DOHH2 (cell line): ENCODE data around the gene SHB.

ENCODE experiments used
- H3F3A ChIP-seq: fragments of 200-600 bp; sonication (generic), shearing (Covaris generic); 2 replicates; pipeline ENCODE4 v1.6.0; 2016; ENCODE audit warnings: antibody characterized with exemption, mild to moderate bottlenecking; ENCODE audit not compliant: control insufficient read depth, insufficient read depth
- H3K27ac ChIP-seq: fragments of 200-600 bp; sonication (generic); 2 replicates; pipeline ENCODE4 v1.5.1; 2014; ENCODE audit warnings: low read depth, mild to moderate bottlenecking, low read length, moderate library complexity
- H3K27me3 ChIP-seq: fragments of 200-600 bp; sonication (generic); 2 replicates; pipeline ENCODE4 v1.6.1; 2014; ENCODE audit warnings: mild to moderate bottlenecking, low read length, mixed read lengths; ENCODE audit not compliant: control insufficient read depth
- H3K36me3 ChIP-seq: fragments of 200-600 bp; sonication (generic); 2 replicates; pipeline ENCODE4 v1.6.1; 2014; ENCODE audit warnings: mild to moderate bottlenecking, low read length, moderate library complexity, mixed read lengths; ENCODE audit not compliant: control insufficient read depth
- H3K4me1 ChIP-seq: fragments of 200-600 bp; sonication (generic); 2 replicates; pipeline ENCODE4 v1.6.1; 2014; ENCODE audit warnings: mild to moderate bottlenecking, low read length, mixed read lengths; ENCODE audit not compliant: control insufficient read depth
- H3K4me2 ChIP-seq: fragments of 200-600 bp; sonication (generic); 2 replicates; pipeline ENCODE4 v1.6.0; 2014; ENCODE audit warnings: mild to moderate bottlenecking, low read length, moderate library complexity
- H3K4me3 ChIP-seq: fragments of 200-600 bp; sonication (generic); 2 replicates; pipeline ENCODE4 v1.5.1; 2014; ENCODE audit warnings: mild to moderate bottlenecking, low read length, mixed read lengths
- H3K79me2 ChIP-seq: fragments of 200-600 bp; sonication (generic); 2 replicates; pipeline ENCODE4 v1.6.1; 2014; ENCODE audit warnings: mild to moderate bottlenecking, low read length, mixed read lengths; ENCODE audit not compliant: control insufficient read depth
- H3K9me2 ChIP-seq: fragments of 200-600 bp; sonication (generic); replicated peaks from 2 replicates; pipeline ENCODE4 v1.6.1; 2014; ENCODE audit warnings: mild to moderate bottlenecking, low read length, mixed read lengths; ENCODE audit not compliant: control insufficient read depth
- H3K9me3 ChIP-seq: fragments of 200-600 bp; sonication (generic); 2 replicates; pipeline ENCODE4 v1.6.1; 2014; ENCODE audit warnings: antibody characterized with exemption, low read length, mixed read lengths; ENCODE audit not compliant: control insufficient read depth, insufficient read depth
- H4K20me1 ChIP-seq: fragments of 200-600 bp; sonication (generic); 2 replicates; pipeline ENCODE4 v1.6.0; 2014; ENCODE audit warnings: low read depth, mild to moderate bottlenecking, antibody characterized with exemption, low read length, moderate library complexity; ENCODE audit not compliant: control insufficient read depth, insufficient read depth
- EZH2phosphoT487 ChIP-seq: fragments of 200-600 bp; sonication (generic); IDR thresholded peaks from 2 replicates; pipeline ENCODE4 v1.6.1; 2017; ENCODE audit warnings: borderline replicate concordance, mild to moderate bottlenecking, antibody characterized with exemption, low read length, moderate library complexity, mixed read lengths
- TF ChIP-seq, protein P1 (sequence below): fragments of 200-600 bp; sonication (generic); IDR thresholded peaks from one replicate; pipeline ENCODE4 v1.5.1; 2014; ENCODE audit warnings: antibody characterized with exemption, mild to moderate bottlenecking, low read depth, low read length; ENCODE audit not compliant: poor library complexity, severe bottlenecking

Gene SHB

GRCh38 chr9:37927601-37928551 is 141.2 kb downstream of the SHB start:
- Histone ChIP-seq H3K36me3 (no peaks in the 10 kb centered on the region), H3K4me2 (no peak overlapping the region), H3K27me3 (no peaks in the 10 kb centered on the region), H3K4me3 (no peak overlapping the region), H3K4me1 (no peaks in the 10 kb centered on the region), H3K27ac (no peak overlapping the region), H3K9me3 (no peaks in the 10 kb centered on the region), H3K79me2 (no peaks in the 10 kb centered on the region), H3K9me2 (no peaks in the 10 kb centered on the region), H3F3A (no peaks in the 10 kb centered on the region), H4K20me1 (no peaks in the 10 kb centered on the region)
- no peak for TF ChIP-seq EZH2phosphoT487
- TF ChIP-seq, protein P1, sequence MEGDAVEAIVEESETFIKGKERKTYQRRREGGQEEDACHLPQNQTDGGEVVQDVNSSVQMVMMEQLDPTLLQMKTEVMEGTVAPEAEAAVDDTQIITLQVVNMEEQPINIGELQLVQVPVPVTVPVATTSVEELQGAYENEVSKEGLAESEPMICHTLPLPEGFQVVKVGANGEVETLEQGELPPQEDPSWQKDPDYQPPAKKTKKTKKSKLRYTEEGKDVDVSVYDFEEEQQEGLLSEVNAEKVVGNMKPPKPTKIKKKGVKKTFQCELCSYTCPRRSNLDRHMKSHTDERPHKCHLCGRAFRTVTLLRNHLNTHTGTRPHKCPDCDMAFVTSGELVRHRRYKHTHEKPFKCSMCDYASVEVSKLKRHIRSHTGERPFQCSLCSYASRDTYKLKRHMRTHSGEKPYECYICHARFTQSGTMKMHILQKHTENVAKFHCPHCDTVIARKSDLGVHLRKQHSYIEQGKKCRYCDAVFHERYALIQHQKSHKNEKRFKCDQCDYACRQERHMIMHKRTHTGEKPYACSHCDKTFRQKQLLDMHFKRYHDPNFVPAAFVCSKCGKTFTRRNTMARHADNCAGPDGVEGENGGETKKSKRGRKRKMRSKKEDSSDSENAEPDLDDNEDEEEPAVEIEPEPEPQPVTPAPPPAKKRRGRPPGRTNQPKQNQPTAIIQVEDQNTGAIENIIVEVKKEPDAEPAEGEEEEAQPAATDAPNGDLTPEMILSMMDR: no peak

GRCh38 chr9:37927132-37927531 is 141.9 kb downstream of the SHB start:
- Histone ChIP-seq H3K9me3 (no peaks in the 10 kb centered on the region), H3K4me3 (no peak overlapping the region), H3F3A (no peaks in the 10 kb centered on the region), H3K79me2 (no peaks in the 10 kb centered on the region), H3K4me2 (no peak overlapping the region), H3K27ac (no peak overlapping the region), H4K20me1 (no peaks in the 10 kb centered on the region), H3K27me3 (no peaks in the 10 kb centered on the region), H3K4me1 (no peaks in the 10 kb centered on the region), H3K36me3 (no peaks in the 10 kb centered on the region), H3K9me2 (no peaks in the 10 kb centered on the region)
- TF ChIP-seq, protein P1: no peak
- no peak for TF ChIP-seq EZH2phosphoT487

DNA sequence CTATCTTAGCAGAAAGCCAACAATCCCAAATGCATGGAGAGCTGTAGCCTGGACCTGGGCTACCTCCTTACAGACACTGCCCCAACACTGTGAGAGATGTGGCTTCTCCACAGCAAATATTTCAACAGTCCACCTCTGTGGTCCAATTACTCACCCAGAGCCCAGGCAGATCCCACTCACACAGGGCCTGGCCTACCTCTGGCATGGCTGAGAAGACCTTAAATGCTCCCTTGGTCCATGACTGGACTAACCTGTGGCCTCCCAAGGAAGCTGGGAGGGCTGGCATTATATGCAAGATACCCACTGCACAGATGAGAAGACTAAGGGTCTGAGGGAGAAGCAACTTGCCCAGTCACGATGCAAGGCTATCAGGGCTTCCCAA is 142.3 kb downstream of the SHB start:
- Histone ChIP-seq H3F3A (no peaks in the 10 kb centered on the region), H3K36me3 (no peaks in the 10 kb centered on the region), H3K27ac (no peak overlapping the region), H3K9me3 (no peaks in the 10 kb centered on the region), H3K9me2 (no peaks in the 10 kb centered on the region), H4K20me1 (no peaks in the 10 kb centered on the region), H3K27me3 (no peaks in the 10 kb centered on the region), H3K79me2 (no peaks in the 10 kb centered on the region), H3K4me1 (no peaks in the 10 kb centered on the region), H3K4me3 (no peak overlapping the region), H3K4me2 (no peak overlapping the region)
- TF ChIP-seq, protein P1: no peak
- no peak for TF ChIP-seq EZH2phosphoT487
